HG02798 (cell line): ENCODE measurements around the gene DDX3X.
A peak's percentile ranks its signal among the peaks of the same experiment; 100 is the strongest.
"Not testable (repeated sequence)": the region's sequence is repeated elsewhere in the genome, so short reads cannot be mapped to it uniquely, and the experiment has no call there.

Experiments used
- ATAC-seq: cut with Tn5 transposase; IDR thresholded peaks from one replicate; pipeline ENCODE4 v1.9.1; 2021; ENCODE audit warnings: mild to moderate bottlenecking; ENCODE audit not compliant: unreplicated experiment, poor library complexity

Gene DDX3X

GRCh38 chrX:41333744-41334362 is at the start of gene DDX3X:
Gene DDX3X (plus strand): TSS chrX:41334162. CDS start chrX:41334253, 91 bp downstream.
- peak; percentile 58 for ATAC-seq

- ATAC-seq: not testable (repeated sequence)
These were observed 48.0 kb upstream of the DDX3X start for GRCh38 chrX:41285928-41286327.

GRCh38 chrX:41288641-41289040 is 45.3 kb upstream of the DDX3X start:
- ATAC-seq: no peak

GRCh38 chrX:41289095-41289494 is 44.9 kb upstream of the DDX3X start:
- no peak for ATAC-seq

- ATAC-seq: no peak
These were observed 42.7 kb upstream of the DDX3X start for GRCh38 chrX:41291309-41291708.

- ATAC-seq: no peak
These were observed 40.7 kb upstream of the DDX3X start for GRCh38 chrX:41293269-41293668.

- no peak for ATAC-seq
These were observed 33.1 kb upstream of the DDX3X start for GRCh38 chrX:41300758-41301437.

- ATAC-seq: no peak
These were observed 32.5 kb upstream of the DDX3X start for GRCh38 chrX:41301438-41301824.

- no peak for ATAC-seq
These were observed 31.6 kb upstream of the DDX3X start for GRCh38 chrX:41302370-41302769.

- no peak for ATAC-seq
These were observed 30.9 kb upstream of the DDX3X start for GRCh38 chrX:41303013-41303412.

- no peak for ATAC-seq
These were observed 29.8 kb upstream of the DDX3X start for GRCh38 chrX:41304178-41304577.

GRCh38 chrX:41308884-41309647 is 24.9 kb upstream of the DDX3X start:
- no peak for ATAC-seq

GRCh38 chrX:41312786-41313185 is 21.2 kb upstream of the DDX3X start:
- no peak for ATAC-seq

- ATAC-seq: no peak
These were observed 20.5 kb upstream of the DDX3X start for GRCh38 chrX:41313419-41313818.

GRCh38 chrX:41314204-41314603 is 19.8 kb upstream of the DDX3X start:
- ATAC-seq: no peak

- ATAC-seq: no peak
These were observed 19.1 kb upstream of the DDX3X start for GRCh38 chrX:41314881-41315280.

- not testable (repeated sequence) for ATAC-seq
These were observed 17.7 kb upstream of the DDX3X start for GRCh38 chrX:41316266-41316665.

- no peak for ATAC-seq
These were observed 16.3 kb upstream of the DDX3X start for GRCh38 chrX:41317477-41318208.

- no peak for ATAC-seq
These were observed 13.6 kb upstream of the DDX3X start for GRCh38 chrX:41320393-41320792.

- no peak for ATAC-seq
These were observed 10.9 kb upstream of the DDX3X start for GRCh38 chrX:41322821-41323603.
